ENCODE results near the gene USP15. TPM values are rescaled to one million over a fixed set of nuclear protein-coding genes. Genes with fewer than 3 reads are reported as not detected.

Gene USP15
- polyA plus RNA-seq, 1 donor (not counting 4 experiments of a cell fraction or from before 2014, with no cell fraction given), result 66.5 TPM

- no peaks in the 10 kb centered on the region for H3K36me3 ChIP-seq (ENCODE audit: control insufficient read depth in 2 of 2, extremely low read depth in 1 of 2, insufficient read depth in 2 of 2, low read length in 2 of 2)
- TF ChIP-seq CTCF (optimal IDR thresholded peaks at IDR 0.05 in 1 of 3, IDR thresholded peaks at IDR 0.05 in 1 of 3, conservative IDR thresholded peaks at IDR 0.05 in 1 of 3; ENCODE audit: extremely low read depth in 1 of 3, insufficient read depth in 2 of 3, low read length in 3 of 3), result no peak
- no peak for TF ChIP-seq EZH2 (IDR thresholded peaks at IDR 0.05; ENCODE audit: low read length)
- dilution Hi-C loops (cut with MboI; ENCODE audit: extremely low pct_ligation_motif_present, low sequenced_read_pairs), result no loop called here
- no peak overlapping the region for H3K27ac ChIP-seq (ENCODE audit: control insufficient read depth, insufficient read depth, low read length)
- H3K4me1 ChIP-seq (ENCODE audit: control insufficient read depth, extremely low read depth, insufficient read depth, low read length), result no peaks in the 10 kb centered on the region
- FAIRE-seq (no peak), DNase-seq (ENCODE audit: low read depth, low spot score) (no peak)
- no peaks in the 10 kb centered on the region for H3K9me1 ChIP-seq (ENCODE audit: control insufficient read depth, extremely low read depth, insufficient read depth, low read length)
- H4K20me1 ChIP-seq (ENCODE audit: control insufficient read depth, extremely low read depth, insufficient read depth, low read length), result no peaks in the 10 kb centered on the region
- no peak overlapping the region for H3K4me3 ChIP-seq (ENCODE audit: control insufficient read depth in 2 of 3, extremely low read depth in 1 of 3, insufficient read depth in 2 of 3, low read depth in 1 of 3, low read length in 3 of 3)
- H3K9me3 ChIP-seq (ENCODE audit: control insufficient read depth, low read depth, low read length), result no peaks in the 10 kb centered on the region
- H3K4me2 ChIP-seq (ENCODE audit: control insufficient read depth, extremely low read depth, insufficient read depth, low read depth, low read length), result no peak overlapping the region
- H2AFZ ChIP-seq (ENCODE audit: control insufficient read depth, low read length), result no peak overlapping the region
- H3K79me2 ChIP-seq (ENCODE audit: control insufficient read depth, insufficient read depth, low read length), result no peaks in the 10 kb centered on the region
- no peaks in the 10 kb centered on the region for H3K27me3 ChIP-seq (ENCODE audit: control insufficient read depth, extremely low read depth, insufficient read depth, low read length)
- H3K9ac ChIP-seq (ENCODE audit: control insufficient read depth, extremely low read depth, insufficient read depth, low read length), result no peak overlapping the region
Measured at GRCh38 chr12:62414180-62414579, 154.0 kb downstream of the USP15 start.

GRCh38 chr12:62426089-62426488 lies 165.9 kb downstream of the USP15 start:
- Histone ChIP-seq H3K4me2 (ENCODE audit: control insufficient read depth, extremely low read depth, insufficient read depth, low read depth, low read length) (no peak overlapping the region), H2AFZ (ENCODE audit: control insufficient read depth, low read length) (no peak overlapping the region), H3K36me3 (ENCODE audit: control insufficient read depth in 2 of 2, extremely low read depth in 1 of 2, insufficient read depth in 2 of 2, low read length in 2 of 2) (no peaks in the 10 kb centered on the region), H4K20me1 (ENCODE audit: control insufficient read depth, extremely low read depth, insufficient read depth, low read length) (no peaks in the 10 kb centered on the region), H3K27ac (ENCODE audit: control insufficient read depth, insufficient read depth, low read length) (no peak overlapping the region), H3K9me3 (ENCODE audit: control insufficient read depth, low read depth, low read length) (no peaks in the 10 kb centered on the region), H3K9ac (ENCODE audit: control insufficient read depth, extremely low read depth, insufficient read depth, low read length) (no peak overlapping the region), H3K4me1 (ENCODE audit: control insufficient read depth, extremely low read depth, insufficient read depth, low read length) (no peaks in the 10 kb centered on the region), H3K27me3 (ENCODE audit: control insufficient read depth, extremely low read depth, insufficient read depth, low read length) (no peaks in the 10 kb centered on the region), H3K79me2 (ENCODE audit: control insufficient read depth, insufficient read depth, low read length) (no peaks in the 10 kb centered on the region), H3K4me3 (ENCODE audit: control insufficient read depth in 2 of 3, extremely low read depth in 1 of 3, insufficient read depth in 2 of 3, low read depth in 1 of 3, low read length in 3 of 3) (no peak overlapping the region), H3K9me1 (ENCODE audit: control insufficient read depth, extremely low read depth, insufficient read depth, low read length) (no peaks in the 10 kb centered on the region)
- TF ChIP-seq EZH2 (IDR thresholded peaks at IDR 0.05; ENCODE audit: low read length) (no peak), CTCF (optimal IDR thresholded peaks at IDR 0.05 in 1 of 3, IDR thresholded peaks at IDR 0.05 in 1 of 3, conservative IDR thresholded peaks at IDR 0.05 in 1 of 3; ENCODE audit: extremely low read depth in 1 of 3, insufficient read depth in 2 of 3, low read length in 3 of 3) (no peak)
- FAIRE-seq (no peak), DNase-seq (ENCODE audit: low read depth, low spot score) (no peak)
- dilution Hi-C loops (cut with MboI; ENCODE audit: extremely low pct_ligation_motif_present, low sequenced_read_pairs), result no loop called here
